Fibroblast of lung (primary cell): ENCODE measurements around the gene GRIN1. TPM values are rescaled to one million over a fixed set of nuclear protein-coding genes. Genes with fewer than 3 reads are reported as not detected.
A peak's percentile ranks its signal among the peaks of the same experiment; 100 is the strongest.

Experiments used
- DNase-seq, 2 donors: peaks; one replicate each; pipeline versions ENCODE4 v3.0.0 to v3.0.0-alpha.2; 2010; ENCODE audit warnings: low read depth in 2 of 2
- H2AFZ ChIP-seq: 2 replicates; pipeline ENCODE4 v1.5.1; 2012; ENCODE audit warnings: low read length, control low read depth, inconsistent platforms
- H3K27ac ChIP-seq: 2 replicates; pipeline ENCODE4 v1.5.1; 2011; ENCODE audit warnings: low read length, control low read depth; ENCODE audit not compliant: insufficient read depth
- H3K27me3 ChIP-seq: 2 replicates; pipeline ENCODE4 v1.5.1; 2011; ENCODE audit warnings: mild to moderate bottlenecking, low read length; ENCODE audit not compliant: control insufficient read depth, insufficient read depth
- H3K36me3 ChIP-seq: 2 replicates; pipeline ENCODE4 v1.5.1; 2011; ENCODE audit warnings: low read length; ENCODE audit not compliant: control insufficient read depth, insufficient read depth
- H3K4me1 ChIP-seq: 2 replicates; pipeline ENCODE4 v1.5.1; 2011; ENCODE audit warnings: low read length; ENCODE audit not compliant: control insufficient read depth, insufficient read depth; ENCODE audit errors: extremely low read depth
- H3K4me2 ChIP-seq: 2 replicates; pipeline ENCODE4 v1.5.1; 2011; ENCODE audit warnings: low read length, control low read depth; ENCODE audit not compliant: insufficient read depth; ENCODE audit errors: extremely low read depth
- H3K4me3 ChIP-seq, 4 experiments: fragments of 200-600 bp in 1 of 4; sonication (generic) in 1 of 4; replicated peaks in 1 of 4; 2 replicates each; pipeline ENCODE4 v1.5.1; 2011 to 2016; ENCODE audit warnings: low read length in 4 of 4, low read depth in 3 of 4, mild to moderate bottlenecking in 3 of 4, control low read depth in 2 of 4, inconsistent platforms in 1 of 4, mixed read lengths in 1 of 4; ENCODE audit not compliant: insufficient read depth in 1 of 4; ENCODE audit errors: control extremely low read depth in 1 of 4
- H3K79me2 ChIP-seq: 2 replicates; pipeline ENCODE4 v1.5.1; 2012; ENCODE audit warnings: mild to moderate bottlenecking, low read length, inconsistent platforms; ENCODE audit not compliant: control insufficient read depth, insufficient read depth
- H3K9ac ChIP-seq: 2 replicates; pipeline ENCODE4 v1.5.1; 2011; ENCODE audit warnings: mild to moderate bottlenecking, low read length, control low read depth; ENCODE audit not compliant: insufficient read depth
- H3K9me3 ChIP-seq: 2 replicates; pipeline ENCODE4 v1.5.1; 2012; ENCODE audit warnings: low read depth, low read length; ENCODE audit not compliant: control insufficient read depth, insufficient read depth
- H4K20me1 ChIP-seq: 2 replicates; pipeline ENCODE4 v1.5.1; 2011; ENCODE audit warnings: low read length; ENCODE audit not compliant: control insufficient read depth, insufficient read depth; ENCODE audit errors: extremely low read depth
- CTCF ChIP-seq, 2 donors: IDR thresholded peaks in 1 of 2; conservative IDR thresholded peaks in 1 of 2; 1 replicate in 1 of 2; 2 replicates in 1 of 2; pipeline ENCODE4 v1.5.1; 2011 to 2012; ENCODE audit warnings: low read length in 2 of 2, control low read depth in 1 of 2, inconsistent platforms in 1 of 2, low read depth in 1 of 2, mild to moderate bottlenecking in 1 of 2
- EZH2 ChIP-seq: IDR thresholded peaks from 2 replicates; pipeline ENCODE4 v1.5.1; 2012; ENCODE audit warnings: low read length, control low read depth, mild to moderate bottlenecking; ENCODE audit errors: missing control alignments
- polyA plus RNA-seq, 2 donors: library from polyadenylated mRNA; depleted of rRNA in 1 of 2; stranded (reverse) in 1 of 2; unstranded in 1 of 2; fragments of >200 nt; gene quantifications; 2 replicates each; pipeline ENCODE4 v1.2.1, GENCODE V29; 2011 to 2012; ENCODE audit warnings: missing spikeins in 1 of 2
- total RNA-seq: library from RNA; depleted of rRNA; stranded (reverse); fragments of >200 nt; gene quantifications from 2 replicates; pipeline ENCODE4 v1.2.1, GENCODE V29; 2014

The GRIN1 gene
- total and polyA plus RNA-seq, 2 donors (not counting 1 experiment from before 2014, with no cell fraction given) = under 0.01 to 0.08 TPM

DNA sequence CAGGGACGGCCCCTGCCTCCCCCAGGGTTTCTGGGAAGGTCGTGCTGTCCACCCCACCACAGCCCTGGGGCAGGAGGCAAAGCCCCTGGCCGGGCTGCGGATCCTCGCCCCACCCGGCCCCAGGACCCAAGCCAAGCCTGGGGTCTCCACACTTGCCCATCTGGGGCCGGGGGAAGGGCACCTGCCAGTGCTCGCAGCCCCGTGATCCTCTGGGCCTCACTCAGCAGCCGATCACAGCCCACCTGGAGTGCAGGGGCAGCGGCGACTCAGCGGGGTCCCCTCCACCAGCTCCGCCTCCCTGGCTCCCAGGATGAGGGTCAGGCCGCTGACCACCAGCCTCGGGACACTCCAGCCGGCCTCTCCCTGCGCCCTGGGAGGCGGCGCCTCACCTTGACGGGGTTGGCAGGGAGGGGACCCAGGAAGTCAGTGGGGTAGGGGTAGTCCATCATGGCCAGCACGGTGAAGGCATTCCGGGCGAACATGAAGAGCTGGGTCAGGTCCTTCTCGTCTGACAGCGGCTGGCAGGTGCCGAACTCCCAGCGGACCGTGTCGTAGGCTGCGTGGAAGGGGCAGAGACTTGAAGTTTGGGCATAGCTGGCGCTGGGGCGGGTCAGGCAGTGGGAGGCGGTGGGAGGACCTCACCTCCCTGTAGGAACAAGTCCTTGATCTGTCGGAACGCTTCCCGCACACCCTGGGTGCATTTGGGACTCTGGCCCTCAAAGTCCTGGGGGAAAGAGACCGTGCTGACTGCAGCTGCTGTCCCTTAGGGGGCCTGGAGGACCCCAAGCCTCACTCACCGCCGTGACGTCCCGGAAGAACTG, 26.2 kb upstream of the GRIN1 start:
- H3K4me1 ChIP-seq = no peaks in the 10 kb centered on the region
- H2AFZ ChIP-seq = no peak overlapping the region
- H3K4me2 ChIP-seq = no peak overlapping the region
- no peaks in the 10 kb centered on the region for H4K20me1 ChIP-seq
- H3K27me3 ChIP-seq = no peaks in the 10 kb centered on the region
- H3K4me3 ChIP-seq = no peak overlapping the region
- H3K9me3 ChIP-seq = no peaks in the 10 kb centered on the region
- H3K79me2 ChIP-seq = no peaks in the 10 kb centered on the region
- TF ChIP-seq EZH2 = no peak
- TF ChIP-seq CTCF (conservative IDR thresholded peaks at IDR 0.05 in 1 of 2, IDR thresholded peaks at IDR 0.05 in 1 of 2; ENCODE audit: low read depth in 1 of 2, low read length in 2 of 2) = no peak
- H3K9ac ChIP-seq = no peak overlapping the region
- H3K36me3 ChIP-seq = peaks cover 21% of the 10 kb centered on the region
- H3K27ac ChIP-seq = no peak overlapping the region
- DNase-seq = no peak

DNA sequence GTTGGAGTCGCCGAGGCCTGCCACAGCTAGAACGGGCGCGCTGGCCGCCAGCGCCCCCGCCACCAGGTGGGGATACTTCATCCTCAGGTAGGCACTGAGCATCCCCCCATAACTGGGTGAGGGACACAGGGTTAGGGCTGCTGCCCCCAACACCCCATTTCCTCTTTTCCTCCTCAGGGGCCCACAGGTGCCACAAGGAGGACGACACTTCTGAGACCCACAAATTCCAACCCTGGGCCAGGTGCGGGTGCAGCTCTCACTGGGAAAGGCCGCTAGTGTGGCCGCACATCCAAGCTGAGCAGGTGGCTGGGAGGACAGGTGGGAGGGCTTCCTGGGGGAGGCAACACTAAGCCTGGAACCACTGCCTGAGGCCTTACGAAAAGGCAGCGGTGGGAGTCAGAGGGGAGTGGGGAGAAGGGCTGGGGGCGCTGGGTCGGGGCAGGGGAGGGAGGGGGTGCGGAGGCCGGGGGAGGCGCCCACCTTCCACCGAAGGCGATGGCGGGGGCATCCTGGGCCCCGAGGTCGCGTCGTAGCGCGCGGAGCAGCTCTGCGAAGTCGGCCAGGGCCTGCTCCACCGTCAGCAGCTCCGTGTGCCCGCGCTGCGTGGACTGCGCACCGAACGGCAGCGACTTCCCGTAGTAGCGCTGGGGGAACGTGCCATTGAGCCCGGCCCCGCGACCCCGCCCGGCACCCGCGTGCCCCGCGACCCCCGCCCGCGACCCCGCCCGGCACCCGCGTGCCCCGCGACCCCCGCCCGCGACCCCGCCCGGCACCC, 25.4 kb upstream of the GRIN1 start:
- TF ChIP-seq EZH2 (no peak), CTCF (conservative IDR thresholded peaks at IDR 0.05 in 1 of 2, IDR thresholded peaks at IDR 0.05 in 1 of 2; ENCODE audit: low read depth in 1 of 2, low read length in 2 of 2) (no peak)
- H3K4me1 ChIP-seq = no peaks in the 10 kb centered on the region
- H3K9me3 ChIP-seq = no peaks in the 10 kb centered on the region
- no peaks in the 10 kb centered on the region for H4K20me1 ChIP-seq
- no peaks in the 10 kb centered on the region for H3K79me2 ChIP-seq
- H3K9ac ChIP-seq = no peak overlapping the region
- H2AFZ ChIP-seq = no peak overlapping the region
- H3K4me2 ChIP-seq = peak overlapping the region; percentile 44
- H3K36me3 ChIP-seq = peaks cover 17% of the 10 kb centered on the region
- no peak for DNase-seq
- H3K27me3 ChIP-seq = no peaks in the 10 kb centered on the region
- H3K27ac ChIP-seq = no peak overlapping the region
- H3K4me3 ChIP-seq = peak overlapping the region in 1 of 4 experiments; percentile 36

- Histone ChIP-seq H3K79me2 (no peaks in the 10 kb centered on the region), H2AFZ (no peak overlapping the region), H3K27ac (no peak overlapping the region), H3K9ac (peak overlapping the region; percentile 50), H3K4me2 (peak overlapping the region; percentile 51), H3K9me3 (no peaks in the 10 kb centered on the region), H4K20me1 (no peaks in the 10 kb centered on the region), H3K4me3 (peak overlapping the region; percentile 23 to 64 (median 26)), H3K27me3 (no peaks in the 10 kb centered on the region), H3K36me3 (peaks cover 16% of the 10 kb centered on the region), H3K4me1 (no peaks in the 10 kb centered on the region)
- no peak for DNase-seq
- TF ChIP-seq CTCF (conservative IDR thresholded peaks at IDR 0.05 in 1 of 2, IDR thresholded peaks at IDR 0.05 in 1 of 2; ENCODE audit: low read depth in 1 of 2, low read length in 2 of 2) = no peak
- no peak for TF ChIP-seq EZH2
Measured at GRCh38 chr9:137114220-137114612, 24.7 kb upstream of the GRIN1 start.
